ENCODE results near the gene VAMP4. TPM values are rescaled to one million over a fixed set of nuclear protein-coding genes. Genes with fewer than 3 reads are reported as not detected.
"Not testable (repeated sequence)": the region's sequence is repeated elsewhere in the genome, so short reads cannot be mapped to it uniquely, and the experiment has no call there.

Gene VAMP4
- total RNA-seq, 2 experiments from 2014 or later: 9.7 to 11.6 TPM

- DNase-seq: no peak
- CTCF ChIA-PET: interaction anchor here (1.3 to 1.7 kb wide), 2 partner anchors 13 to 35 kb away, joined by 3 read pairs; no protein-coding TSS in a partner anchor
- Mint-ChIP-seq H3K4me1 (no peaks in the 10 kb centered on the region), H3K4me3 (no peak overlapping the region), H3K9me3 (ENCODE audit: low read depth) (no peaks in the 10 kb centered on the region), H3K36me3 (ENCODE audit: low read depth) (peaks cover 21% of the 10 kb centered on the region), H3K27ac (no peak overlapping the region), H3K27me3 (no peaks in the 10 kb centered on the region)
- intact Hi-C loops (cut with DNase I, micrococcal nuclease): no loop called here
- ATAC-seq: no peak
- POLR2A ChIA-PET: no interaction called here
Measured at GRCh38 chr1:171702598-171702997, 39.3 kb downstream of the VAMP4 start.

GRCh38 chr1:171699531-171699930 lies 42.3 kb downstream of the VAMP4 start:
- ChIA-PET POLR2A (no interaction called here), CTCF (interaction anchor here (0.9 kb wide), 1 partner anchor 168 kb away, joined by 4 read pairs; no protein-coding TSS in a partner anchor)
- H3K4me3 Mint-ChIP-seq: no peak overlapping the region
- H3K27me3 Mint-ChIP-seq: no peaks in the 10 kb centered on the region
- H3K9me3 Mint-ChIP-seq (ENCODE audit: low read depth): peaks cover 14% of the 10 kb centered on the region
- H3K4me1 Mint-ChIP-seq: no peaks in the 10 kb centered on the region
- no peak overlapping the region for H3K27ac Mint-ChIP-seq
- intact Hi-C loops (cut with DNase I, micrococcal nuclease): no loop called here
- no peak for DNase-seq
- no peak for ATAC-seq
- peaks cover 27% of the 10 kb centered on the region for H3K36me3 Mint-ChIP-seq (ENCODE audit: low read depth)

GRCh38 chr1:171695772-171696171 lies 46.1 kb downstream of the VAMP4 start:
- H3K4me3 Mint-ChIP-seq; POLR2A ChIA-PET; CTCF ChIA-PET; intact Hi-C loops (cut with DNase I, micrococcal nuclease); H3K27me3 Mint-ChIP-seq; DNase-seq; H3K27ac Mint-ChIP-seq; H3K4me1 Mint-ChIP-seq; ATAC-seq: not testable (repeated sequence)
- H3K36me3 Mint-ChIP-seq (ENCODE audit: low read depth): peaks cover 12% of the 10 kb centered on the region
- peaks cover 16% of the 10 kb centered on the region for H3K9me3 Mint-ChIP-seq (ENCODE audit: low read depth)

GRCh38 chr1:171693541-171693940 lies 48.3 kb downstream of the VAMP4 start:
- POLR2A ChIA-PET; H3K4me1 Mint-ChIP-seq; H3K4me3 Mint-ChIP-seq; H3K27me3 Mint-ChIP-seq; intact Hi-C loops (cut with DNase I, micrococcal nuclease); DNase-seq; CTCF ChIA-PET; ATAC-seq; H3K27ac Mint-ChIP-seq: not testable (repeated sequence)
- Mint-ChIP-seq H3K36me3 (ENCODE audit: low read depth) (peaks cover 10% of the 10 kb centered on the region), H3K9me3 (ENCODE audit: low read depth) (peaks cover 16% of the 10 kb centered on the region)

GRCh38 chr1:171683870-171684269 lies 58.0 kb downstream of the VAMP4 start:
- ATAC-seq: no peak
- CTCF ChIA-PET: interaction anchor here (1.0 kb wide), 1 partner anchor 118 kb away, joined by 3 read pairs; no protein-coding TSS in a partner anchor

GRCh38 chr1:171680339-171680738 lies 61.5 kb downstream of the VAMP4 start:
- no peak overlapping the region for H3K4me3 Mint-ChIP-seq
- intact Hi-C loops (cut with DNase I, micrococcal nuclease): no loop called here
- POLR2A ChIA-PET: no interaction called here
- no peaks in the 10 kb centered on the region for H3K36me3 Mint-ChIP-seq (ENCODE audit: low read depth)
- CTCF ChIA-PET: no interaction called here
- ATAC-seq (no peak), DNase-seq (no peak)
- peaks cover 7% of the 10 kb centered on the region for H3K27me3 Mint-ChIP-seq
- no peaks in the 10 kb centered on the region for H3K9me3 Mint-ChIP-seq (ENCODE audit: low read depth)
- H3K27ac Mint-ChIP-seq: no peak overlapping the region
- H3K4me1 Mint-ChIP-seq: no peaks in the 10 kb centered on the region

More at GRCh38 chr1:171683870-171684269, 58.0 kb downstream of the VAMP4 start:
- Mint-ChIP-seq H3K4me1 (no peaks in the 10 kb centered on the region), H3K4me3 (no peak overlapping the region), H3K27me3 (peaks cover 4% of the 10 kb centered on the region), H3K27ac (no peak overlapping the region), H3K36me3 (ENCODE audit: low read depth) (no peaks in the 10 kb centered on the region), H3K9me3 (ENCODE audit: low read depth) (no peaks in the 10 kb centered on the region)
- intact Hi-C loops (cut with DNase I, micrococcal nuclease): no loop called here
- no peak for DNase-seq
- POLR2A ChIA-PET: no interaction called here

- POLR2A ChIA-PET: no interaction called here
Measured at GRCh38 chr1:171676823-171677222, 65.0 kb downstream of the VAMP4 start.

GRCh38 chr1:171674431-171675405 lies 67.1 kb downstream of the VAMP4 start:
- POLR2A ChIA-PET: no interaction called here
- H3K9me3 Mint-ChIP-seq (ENCODE audit: low read depth): no peaks in the 10 kb centered on the region
- H3K36me3 Mint-ChIP-seq (ENCODE audit: low read depth): no peaks in the 10 kb centered on the region
- no peak for ATAC-seq
- no peaks in the 10 kb centered on the region for H3K4me1 Mint-ChIP-seq
- intact Hi-C loops (cut with DNase I, micrococcal nuclease): no loop called here
- CTCF ChIA-PET: interaction anchor here (0.6 kb wide), 1 partner anchor 38 kb away, joined by 4 read pairs; no protein-coding TSS in a partner anchor
- H3K27ac Mint-ChIP-seq: no peak overlapping the region
- DNase-seq: no peak
- H3K4me3 Mint-ChIP-seq: no peak overlapping the region
- peaks cover 2% of the 10 kb centered on the region for H3K27me3 Mint-ChIP-seq

More at GRCh38 chr1:171676823-171677222, 65.0 kb downstream of the VAMP4 start:
- H3K4me3 Mint-ChIP-seq: no peak overlapping the region
- no peaks in the 10 kb centered on the region for H3K4me1 Mint-ChIP-seq
- peaks cover 2% of the 10 kb centered on the region for H3K27me3 Mint-ChIP-seq
- ATAC-seq (no peak), DNase-seq (no peak)
- H3K27ac Mint-ChIP-seq: no peak overlapping the region
- CTCF ChIA-PET: no interaction called here
- H3K36me3 Mint-ChIP-seq (ENCODE audit: low read depth): no peaks in the 10 kb centered on the region
- intact Hi-C loops (cut with DNase I, micrococcal nuclease): no loop called here
- no peaks in the 10 kb centered on the region for H3K9me3 Mint-ChIP-seq (ENCODE audit: low read depth)

- POLR2A ChIA-PET: no interaction called here
- H3K36me3 Mint-ChIP-seq (ENCODE audit: low read depth): no peaks in the 10 kb centered on the region
- intact Hi-C loops (cut with DNase I, micrococcal nuclease): no loop called here
Measured at GRCh38 chr1:171670739-171671138, 71.1 kb downstream of the VAMP4 start.

GRCh38 chr1:171668372-171668771 lies 73.5 kb downstream of the VAMP4 start:
- Mint-ChIP-seq H3K4me3 (no peak overlapping the region), H3K36me3 (ENCODE audit: low read depth) (no peaks in the 10 kb centered on the region), H3K9me3 (ENCODE audit: low read depth) (no peaks in the 10 kb centered on the region), H3K27me3 (no peaks in the 10 kb centered on the region), H3K27ac (no peak overlapping the region), H3K4me1 (no peaks in the 10 kb centered on the region)
- no peak for DNase-seq
- ChIA-PET POLR2A (no interaction called here), CTCF (interaction anchor here (1.0 to 3.3 kb wide), 4 partner anchors 8 to 73 kb away, joined by 3 to 12 read pairs (median 6); partner anchors contain the start of gene VAMP4)
- ATAC-seq: no peak
- intact Hi-C loops (cut with DNase I, micrococcal nuclease): no loop called here

More at GRCh38 chr1:171670739-171671138, 71.1 kb downstream of the VAMP4 start:
- ATAC-seq (no peak), DNase-seq (no peak)
- Mint-ChIP-seq H3K4me3 (no peak overlapping the region), H3K27ac (no peak overlapping the region), H3K4me1 (no peaks in the 10 kb centered on the region), H3K9me3 (ENCODE audit: low read depth) (no peaks in the 10 kb centered on the region), H3K27me3 (no peaks in the 10 kb centered on the region)
- CTCF ChIA-PET: no interaction called here

- ChIA-PET CTCF (interaction anchor here (3.3 kb wide), 1 partner anchor 21 kb away, joined by 12 read pairs; no protein-coding TSS in a partner anchor), POLR2A (no interaction called here)
- Mint-ChIP-seq H3K9me3 (ENCODE audit: low read depth) (no peaks in the 10 kb centered on the region), H3K27ac (no peak overlapping the region), H3K4me1 (no peaks in the 10 kb centered on the region), H3K27me3 (no peaks in the 10 kb centered on the region), H3K36me3 (ENCODE audit: low read depth) (no peaks in the 10 kb centered on the region), H3K4me3 (no peak overlapping the region)
- DNase-seq (no peak), ATAC-seq (no peak)
- intact Hi-C loops (cut with DNase I, micrococcal nuclease): no loop called here
Measured at GRCh38 chr1:171666114-171666769, 75.6 kb downstream of the VAMP4 start.
